Neural cell (in vitro differentiated cells): ENCODE measurements around the gene TCN1. TPM values are rescaled to one million over a fixed set of nuclear protein-coding genes. Genes with fewer than 3 reads are reported as not detected.

Experiments
- H2AFZ ChIP-seq: fragments of 200-600, 300-800 bp; sonication (generic), shearing (Covaris generic); 2 replicates; pipeline ENCODE4 v1.6.0; 2014; ENCODE audit warnings: low read depth, mild to moderate bottlenecking, antibody characterized with exemption, low read length, moderate library complexity
- H3F3A ChIP-seq: fragments of 200-600 bp; shearing (Covaris generic); 2 replicates; pipeline ENCODE4 v1.6.1; 2016; ENCODE audit warnings: mild to moderate bottlenecking, moderate library complexity, mixed read lengths, antibody characterized with exemption, low read length; ENCODE audit not compliant: insufficient read depth, poor library complexity, severe bottlenecking
- H3K27ac ChIP-seq: fragments of 200-600, 300-800 bp; sonication (generic), shearing (Covaris generic); 2 replicates; pipeline ENCODE4 v1.5.1; 2014; ENCODE audit warnings: mild to moderate bottlenecking, low read length, moderate library complexity
- H3K27me3 ChIP-seq: fragments of 300-800, 200-600 bp; sonication (generic), shearing (Covaris generic); 2 replicates; pipeline ENCODE4 v1.6.0; 2014; ENCODE audit warnings: mild to moderate bottlenecking, low read depth, low read length, moderate library complexity; ENCODE audit not compliant: insufficient read depth
- H3K36me3 ChIP-seq: fragments of 300-800, 200-600 bp; sonication (generic), shearing (Covaris generic); 2 replicates; pipeline ENCODE4 v1.5.1; 2014; ENCODE audit warnings: mild to moderate bottlenecking, antibody characterized with exemption, low read length, moderate library complexity; ENCODE audit not compliant: insufficient read depth
- H3K4me2 ChIP-seq: fragments of 300-800, 200-600 bp; sonication (generic), shearing (Covaris generic); 2 replicates; pipeline ENCODE4 v1.6.0; 2014; ENCODE audit warnings: mild to moderate bottlenecking, low read length
- H3K4me3 ChIP-seq: fragments of 300-800, 200-600 bp; sonication (generic), shearing (Covaris generic); 2 replicates; pipeline ENCODE4 v1.5.1; 2014; ENCODE audit warnings: mild to moderate bottlenecking, low read length, moderate library complexity
- H3K79me2 ChIP-seq: fragments of 200-600 bp; shearing (Covaris generic); replicated peaks from 2 replicates; pipeline ENCODE4 v1.6.0; 2014; ENCODE audit warnings: mild to moderate bottlenecking, low read length, moderate library complexity; ENCODE audit not compliant: insufficient read depth
- H3K9ac ChIP-seq: fragments of 300-800, 200-600 bp; sonication (generic), shearing (Covaris generic); 2 replicates; pipeline ENCODE4 v1.6.1; 2016; ENCODE audit warnings: mild to moderate bottlenecking, low read length, mixed read lengths
- H3K9me2 ChIP-seq: fragments of 200-600 bp; shearing (Covaris generic); 2 replicates; pipeline ENCODE4 v1.6.1; 2016; ENCODE audit warnings: mild to moderate bottlenecking, low read length, mixed read lengths; ENCODE audit not compliant: insufficient read depth
- H3K9me3 ChIP-seq: fragments of 200-600, 300-800 bp; sonication (generic), shearing (Covaris generic); 2 replicates; pipeline ENCODE4 v1.6.1; 2016; ENCODE audit warnings: mild to moderate bottlenecking, mixed run types, low read length, moderate library complexity, mixed read lengths
- H4K20me1 ChIP-seq: fragments of 200-600 bp; shearing (Covaris generic); 2 replicates; pipeline ENCODE4 v1.6.1; 2016; ENCODE audit warnings: mild to moderate bottlenecking, mixed run types; ENCODE audit not compliant: insufficient read depth
- EP300 ChIP-seq: fragments of 450-650 bp; conservative IDR thresholded peaks from 2 replicates; pipeline ENCODE4 v1.6.1; 2014; ENCODE audit warnings: antibody characterized with exemption, mild to moderate bottlenecking, moderate library complexity; ENCODE audit not compliant: poor library complexity, severe bottlenecking
- EZH2 ChIP-seq: fragments of 200-600, 300-800 bp; shearing (Covaris generic), sonication (generic); IDR thresholded peaks from 2 replicates; pipeline ENCODE4 v1.6.1; 2014; ENCODE audit warnings: antibody characterized with exemption, low read length, borderline replicate concordance, mild to moderate bottlenecking; ENCODE audit not compliant: insufficient read depth, poor library complexity, severe bottlenecking
- MXI1 ChIP-seq: fragments of 450-650 bp; conservative IDR thresholded peaks from 2 replicates; pipeline ENCODE4 v1.6.1; 2014; ENCODE audit warnings: antibody characterized with exemption, mild to moderate bottlenecking; ENCODE audit not compliant: poor library complexity, severe bottlenecking
- POLR2AphosphoS5 ChIP-seq: IDR thresholded peaks from 2 replicates; pipeline ENCODE4 v1.6.1; 2012
- RAD21 ChIP-seq: fragments of 450-650 bp; conservative IDR thresholded peaks from 2 replicates; pipeline ENCODE4 v1.6.1; 2014; ENCODE audit warnings: antibody characterized with exemption, mild to moderate bottlenecking, moderate library complexity
- SMC3 ChIP-seq: fragments of 450-650 bp; conservative IDR thresholded peaks from 2 replicates; pipeline ENCODE4 v1.6.1; 2014; ENCODE audit warnings: antibody characterized with exemption, mild to moderate bottlenecking, moderate library complexity; ENCODE audit not compliant: poor library complexity
- TAF1 ChIP-seq: IDR thresholded peaks from 2 replicates; pipeline ENCODE4 v1.6.1; 2012; ENCODE audit warnings: low read depth
- polyA plus RNA-seq: library from polyadenylated mRNA; depleted of rRNA; stranded (reverse); fragments of >200 nt; gene quantifications from 2 replicates; pipeline ENCODE4 v1.2.3, GENCODE V29; 2014
- TF ChIP-seq, protein P1 (sequence below): IDR thresholded peaks from 2 replicates; pipeline ENCODE4 v1.6.1; 2012; ENCODE audit warnings: borderline replicate concordance
- TF ChIP-seq, protein P2 (sequence below): fragments of 450-650 bp; IDR thresholded peaks from 2 replicates; pipeline ENCODE4 v1.5.1; 2014; ENCODE audit warnings: antibody characterized with exemption, mild to moderate bottlenecking, moderate library complexity; ENCODE audit not compliant: poor library complexity, severe bottlenecking

TCN1 gene
- polyA plus RNA-seq, 1 donor from 2014 or later = not detected

DNA sequence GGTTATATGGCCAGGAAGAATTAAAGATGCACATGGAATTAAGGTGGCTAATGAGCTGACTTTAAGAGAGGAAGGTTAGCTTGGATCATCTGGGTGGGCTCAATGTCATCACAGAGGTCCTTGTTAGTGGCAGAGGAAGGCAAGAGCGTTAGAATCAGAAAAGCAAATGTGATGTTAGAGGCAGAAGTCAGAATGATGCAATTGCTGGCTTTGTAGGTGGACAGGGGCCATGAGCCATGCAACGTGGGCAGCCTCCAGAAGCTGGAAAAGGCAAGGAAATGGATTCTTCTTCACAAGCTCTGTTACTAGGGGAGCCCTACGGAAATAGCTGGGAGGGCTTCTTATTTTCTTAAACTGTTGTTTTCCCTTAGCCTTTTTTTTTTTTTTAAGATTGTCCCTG is 18.7 kb downstream of the TCN1 start:
- H4K20me1 ChIP-seq = no peaks in the 10 kb centered on the region
- no peaks in the 10 kb centered on the region for H3K36me3 ChIP-seq
- no peak overlapping the region for H3K9ac ChIP-seq
- H3K79me2 ChIP-seq = no peaks in the 10 kb centered on the region
- no peaks in the 10 kb centered on the region for H3F3A ChIP-seq
- H3K27ac ChIP-seq = no peak overlapping the region
- H3K27me3 ChIP-seq = no peaks in the 10 kb centered on the region
- H3K9me3 ChIP-seq = no peaks in the 10 kb centered on the region
- no peak overlapping the region for H2AFZ ChIP-seq
- no peaks in the 10 kb centered on the region for H3K9me2 ChIP-seq
- no peak overlapping the region for H3K4me2 ChIP-seq
- H3K4me3 ChIP-seq = no peak overlapping the region
- TF ChIP-seq, protein P1, sequence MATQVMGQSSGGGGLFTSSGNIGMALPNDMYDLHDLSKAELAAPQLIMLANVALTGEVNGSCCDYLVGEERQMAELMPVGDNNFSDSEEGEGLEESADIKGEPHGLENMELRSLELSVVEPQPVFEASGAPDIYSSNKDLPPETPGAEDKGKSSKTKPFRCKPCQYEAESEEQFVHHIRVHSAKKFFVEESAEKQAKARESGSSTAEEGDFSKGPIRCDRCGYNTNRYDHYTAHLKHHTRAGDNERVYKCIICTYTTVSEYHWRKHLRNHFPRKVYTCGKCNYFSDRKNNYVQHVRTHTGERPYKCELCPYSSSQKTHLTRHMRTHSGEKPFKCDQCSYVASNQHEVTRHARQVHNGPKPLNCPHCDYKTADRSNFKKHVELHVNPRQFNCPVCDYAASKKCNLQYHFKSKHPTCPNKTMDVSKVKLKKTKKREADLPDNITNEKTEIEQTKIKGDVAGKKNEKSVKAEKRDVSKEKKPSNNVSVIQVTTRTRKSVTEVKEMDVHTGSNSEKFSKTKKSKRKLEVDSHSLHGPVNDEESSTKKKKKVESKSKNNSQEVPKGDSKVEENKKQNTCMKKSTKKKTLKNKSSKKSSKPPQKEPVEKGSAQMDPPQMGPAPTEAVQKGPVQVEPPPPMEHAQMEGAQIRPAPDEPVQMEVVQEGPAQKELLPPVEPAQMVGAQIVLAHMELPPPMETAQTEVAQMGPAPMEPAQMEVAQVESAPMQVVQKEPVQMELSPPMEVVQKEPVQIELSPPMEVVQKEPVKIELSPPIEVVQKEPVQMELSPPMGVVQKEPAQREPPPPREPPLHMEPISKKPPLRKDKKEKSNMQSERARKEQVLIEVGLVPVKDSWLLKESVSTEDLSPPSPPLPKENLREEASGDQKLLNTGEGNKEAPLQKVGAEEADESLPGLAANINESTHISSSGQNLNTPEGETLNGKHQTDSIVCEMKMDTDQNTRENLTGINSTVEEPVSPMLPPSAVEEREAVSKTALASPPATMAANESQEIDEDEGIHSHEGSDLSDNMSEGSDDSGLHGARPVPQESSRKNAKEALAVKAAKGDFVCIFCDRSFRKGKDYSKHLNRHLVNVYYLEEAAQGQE = no peak
- TF ChIP-seq EP300 (no peak), POLR2AphosphoS5 (no peak), SMC3 (no peak), MXI1 (no peak), EZH2 (no peak), RAD21 (no peak), TAF1 (no peak)
- TF ChIP-seq, protein P2, sequence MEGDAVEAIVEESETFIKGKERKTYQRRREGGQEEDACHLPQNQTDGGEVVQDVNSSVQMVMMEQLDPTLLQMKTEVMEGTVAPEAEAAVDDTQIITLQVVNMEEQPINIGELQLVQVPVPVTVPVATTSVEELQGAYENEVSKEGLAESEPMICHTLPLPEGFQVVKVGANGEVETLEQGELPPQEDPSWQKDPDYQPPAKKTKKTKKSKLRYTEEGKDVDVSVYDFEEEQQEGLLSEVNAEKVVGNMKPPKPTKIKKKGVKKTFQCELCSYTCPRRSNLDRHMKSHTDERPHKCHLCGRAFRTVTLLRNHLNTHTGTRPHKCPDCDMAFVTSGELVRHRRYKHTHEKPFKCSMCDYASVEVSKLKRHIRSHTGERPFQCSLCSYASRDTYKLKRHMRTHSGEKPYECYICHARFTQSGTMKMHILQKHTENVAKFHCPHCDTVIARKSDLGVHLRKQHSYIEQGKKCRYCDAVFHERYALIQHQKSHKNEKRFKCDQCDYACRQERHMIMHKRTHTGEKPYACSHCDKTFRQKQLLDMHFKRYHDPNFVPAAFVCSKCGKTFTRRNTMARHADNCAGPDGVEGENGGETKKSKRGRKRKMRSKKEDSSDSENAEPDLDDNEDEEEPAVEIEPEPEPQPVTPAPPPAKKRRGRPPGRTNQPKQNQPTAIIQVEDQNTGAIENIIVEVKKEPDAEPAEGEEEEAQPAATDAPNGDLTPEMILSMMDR = no peak

DNA sequence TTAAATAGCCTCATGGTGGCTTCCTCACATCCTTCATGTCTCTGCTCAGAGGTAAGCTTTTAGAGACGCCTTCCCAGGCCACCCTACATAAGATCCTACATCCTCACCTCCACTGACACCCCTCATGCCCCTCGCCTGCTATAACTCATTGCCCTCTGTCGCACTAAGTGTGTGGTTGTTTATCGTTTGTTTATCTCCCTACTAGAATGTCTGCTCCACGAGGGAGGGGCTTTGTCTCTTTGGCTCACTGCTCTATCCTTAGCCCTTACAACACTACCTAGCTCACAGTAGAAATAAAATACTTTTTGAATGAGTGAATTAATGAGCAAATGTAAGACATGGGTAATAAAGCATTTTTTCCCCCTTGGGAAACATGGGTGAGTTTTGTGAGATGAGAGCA is 19.7 kb downstream of the TCN1 start:
- Histone ChIP-seq H2AFZ (no peak overlapping the region), H3K36me3 (no peaks in the 10 kb centered on the region), H3K79me2 (no peaks in the 10 kb centered on the region), H3K27me3 (no peaks in the 10 kb centered on the region), H3K9me2 (no peaks in the 10 kb centered on the region), H3K27ac (no peak overlapping the region), H3K9me3 (no peaks in the 10 kb centered on the region), H3K4me3 (no peak overlapping the region), H3K4me2 (no peak overlapping the region), H4K20me1 (no peaks in the 10 kb centered on the region), H3K9ac (no peak overlapping the region), H3F3A (no peaks in the 10 kb centered on the region)
- no peak for TF ChIP-seq SMC3
- no peak for TF ChIP-seq EZH2
- no peak for TF ChIP-seq RAD21

DNA sequence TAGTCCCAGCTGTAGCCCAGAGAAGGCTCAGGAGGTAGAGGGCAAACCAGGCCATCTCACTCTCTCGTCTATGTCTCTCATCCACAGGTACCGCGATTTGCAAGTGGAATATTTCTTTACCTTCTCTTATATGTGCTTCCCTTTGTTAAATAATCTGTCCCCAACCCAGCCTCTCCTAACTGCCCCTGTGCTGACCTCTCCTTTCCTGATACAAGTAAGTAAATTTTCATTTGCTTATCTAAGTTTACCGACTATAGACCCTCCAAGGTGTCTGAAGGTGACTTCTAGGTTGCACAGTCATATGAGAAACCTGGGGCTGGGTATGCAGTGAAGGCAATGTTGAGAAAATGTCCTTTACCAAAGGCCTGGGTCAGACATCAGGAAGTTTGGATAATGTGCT is 20.9 kb downstream of the TCN1 start, which contains the start of gene CBLIF:
CBLIF (minus strand) TSS at position 101 of the 400 bp plus-strand sequence; CDS start at position 55, 46 bp downstream.
- Histone ChIP-seq H2AFZ (no peak within 1 kb of the TSS), H3K9me3 (no peaks in the 10 kb centered on the region), H4K20me1 (no peaks in the 10 kb centered on the region), H3K27ac (no peak within 1 kb of the TSS), H3K36me3 (no peaks in the 10 kb centered on the region), H3F3A (no peaks in the 10 kb centered on the region), H3K79me2 (no peaks in the 10 kb centered on the region), H3K4me3 (no peak within 1 kb of the TSS), H3K27me3 (no peaks in the 10 kb centered on the region), H3K4me2 (no peak within 1 kb of the TSS), H3K9me2 (no peaks in the 10 kb centered on the region), H3K9ac (no peak within 1 kb of the TSS)
- TF ChIP-seq MXI1 = no peak
- no peak for TF ChIP-seq POLR2AphosphoS5
- TF ChIP-seq, protein P2 = no peak
- TF ChIP-seq EP300 = no peak
- no peak for TF ChIP-seq EZH2
